ENCODE data around the gene DSG1.

DSG1 gene

GRCh38 chr18:31376477-31376876, 58.5 kb downstream of the DSG1 start, which contains the start of gene DSG4:
Gene DSG4 (plus strand): TSS chr18:31376777. CDS start chr18:31376912, 135 bp downstream.
- no peak for TF ChIP-seq CTCF (IDR thresholded peaks at IDR 0.05; ENCODE audit: low read depth, low read length)
- H3K4me3 ChIP-seq (ENCODE audit: low read depth, low read length): no peak within 1 kb of the TSS

- no peak for TF ChIP-seq CTCF (IDR thresholded peaks at IDR 0.05; ENCODE audit: low read depth, low read length)
- H3K4me3 ChIP-seq (ENCODE audit: low read depth, low read length): no peak overlapping the region
Measured at GRCh38 chr18:31380912-31381311, 63.0 kb downstream of the DSG1 start.

DNA sequence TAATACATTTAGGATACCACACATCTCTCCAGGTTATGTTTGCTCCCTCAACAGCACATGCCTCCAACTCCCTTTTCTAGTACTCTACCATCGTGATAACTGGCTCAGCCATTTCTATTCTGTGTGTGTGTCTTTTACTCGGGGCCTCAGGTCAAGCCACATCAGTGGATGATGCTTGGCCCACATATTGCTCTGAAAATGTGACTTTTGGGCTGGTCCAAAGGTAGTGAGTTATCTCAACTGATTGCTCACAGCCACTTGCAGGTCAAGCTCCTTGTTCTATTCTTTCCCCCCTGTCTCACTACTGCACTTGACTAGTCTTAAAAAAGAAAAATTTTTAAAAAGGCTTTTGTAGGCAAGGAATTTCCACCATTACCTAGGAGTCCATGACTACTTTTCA, 64.1 kb downstream of the DSG1 start:
- H3K4me3 ChIP-seq (ENCODE audit: low read depth, low read length): no peak overlapping the region
- TF ChIP-seq CTCF (IDR thresholded peaks at IDR 0.05; ENCODE audit: low read depth, low read length): no peak

GRCh38 chr18:31386741-31387140, 68.8 kb downstream of the DSG1 start:
- H3K4me3 ChIP-seq (ENCODE audit: low read depth, low read length): no peak overlapping the region
- no peak for TF ChIP-seq CTCF (IDR thresholded peaks at IDR 0.05; ENCODE audit: low read depth, low read length)

DNA sequence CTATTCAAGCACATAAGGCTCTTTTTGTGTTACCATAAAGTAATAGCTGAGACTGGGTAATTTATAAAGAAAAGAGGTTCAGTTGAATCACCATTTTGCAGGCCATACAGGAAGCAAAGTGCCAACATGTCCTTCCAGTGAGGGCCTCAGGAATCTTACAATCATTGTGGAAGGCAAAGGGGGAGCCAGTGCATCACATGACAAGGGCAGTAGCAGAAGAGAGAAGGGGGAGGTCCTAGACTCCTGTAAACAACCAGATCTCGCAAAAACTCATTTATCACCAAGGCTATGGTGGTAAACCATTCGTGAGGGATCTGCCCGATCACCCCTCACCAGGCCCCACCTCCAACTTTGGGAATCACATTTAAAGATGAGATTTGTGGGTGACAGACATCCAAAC, 75.3 kb downstream of the DSG1 start:
- TF ChIP-seq CTCF (IDR thresholded peaks at IDR 0.05; ENCODE audit: low read depth, low read length): no peak

GRCh38 chr18:31396796-31397612, 79.0 kb downstream of the DSG1 start:
- no peak for TF ChIP-seq CTCF (IDR thresholded peaks at IDR 0.05; ENCODE audit: low read depth, low read length)
- no peak overlapping the region for H3K4me3 ChIP-seq (ENCODE audit: low read depth, low read length)

More for the DNA sequence above, 75.3 kb downstream of the DSG1 start:
- no peak overlapping the region for H3K4me3 ChIP-seq (ENCODE audit: low read depth, low read length)

GRCh38 chr18:31398191-31398590, 80.2 kb downstream of the DSG1 start:
- H3K4me3 ChIP-seq (ENCODE audit: low read depth, low read length): no peak overlapping the region
- TF ChIP-seq CTCF (IDR thresholded peaks at IDR 0.05; ENCODE audit: low read depth, low read length): no peak

All from WI38 (cell line).